ENCODE measurements around the gene SOBP.

- TF ChIP-seq CTCF (IDR thresholded peaks at IDR 0.05) (no peak), POLR2A (IDR thresholded peaks at IDR 0.05) (no peak)
Measured at GRCh38 chr6:107585815-107586435, 96.0 kb downstream of the SOBP start.

All from tibial nerve (tissue), 3 donors.